ENCODE results near the gene FLG.
"Not testable (repeated sequence)": the region's sequence is repeated elsewhere in the genome, so short reads cannot be mapped to it uniquely, and the experiment has no call there.

DNA sequence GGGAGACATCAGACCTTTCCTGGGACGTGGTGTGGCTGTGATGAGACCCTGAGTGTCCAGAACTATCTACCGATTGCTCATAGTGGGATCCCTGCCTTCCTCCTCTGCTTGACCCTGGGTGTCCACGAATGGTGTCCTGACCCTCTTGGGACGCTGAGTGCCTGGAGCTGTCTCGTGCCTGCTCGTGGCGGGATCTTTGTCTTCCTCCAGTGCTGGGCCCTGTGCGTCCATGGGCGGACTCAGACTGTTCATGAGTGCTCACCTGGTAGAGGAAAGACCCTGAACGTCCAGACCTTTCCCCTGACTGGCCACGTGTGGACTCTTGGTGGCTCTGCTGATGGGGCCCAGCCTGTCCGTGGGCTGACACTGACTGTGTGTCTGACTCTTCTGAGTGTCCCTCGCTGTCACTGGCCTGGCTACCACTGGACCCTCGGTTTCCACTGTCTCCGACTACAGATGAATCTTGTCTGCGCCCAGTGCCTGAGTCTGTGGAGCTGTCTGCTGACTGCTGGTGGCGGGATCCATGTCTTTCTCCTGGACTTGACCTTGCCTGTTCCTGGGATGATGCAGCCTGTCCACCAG, 15.6 kb downstream of the FLG start:
- TF ChIP-seq, protein P1, sequence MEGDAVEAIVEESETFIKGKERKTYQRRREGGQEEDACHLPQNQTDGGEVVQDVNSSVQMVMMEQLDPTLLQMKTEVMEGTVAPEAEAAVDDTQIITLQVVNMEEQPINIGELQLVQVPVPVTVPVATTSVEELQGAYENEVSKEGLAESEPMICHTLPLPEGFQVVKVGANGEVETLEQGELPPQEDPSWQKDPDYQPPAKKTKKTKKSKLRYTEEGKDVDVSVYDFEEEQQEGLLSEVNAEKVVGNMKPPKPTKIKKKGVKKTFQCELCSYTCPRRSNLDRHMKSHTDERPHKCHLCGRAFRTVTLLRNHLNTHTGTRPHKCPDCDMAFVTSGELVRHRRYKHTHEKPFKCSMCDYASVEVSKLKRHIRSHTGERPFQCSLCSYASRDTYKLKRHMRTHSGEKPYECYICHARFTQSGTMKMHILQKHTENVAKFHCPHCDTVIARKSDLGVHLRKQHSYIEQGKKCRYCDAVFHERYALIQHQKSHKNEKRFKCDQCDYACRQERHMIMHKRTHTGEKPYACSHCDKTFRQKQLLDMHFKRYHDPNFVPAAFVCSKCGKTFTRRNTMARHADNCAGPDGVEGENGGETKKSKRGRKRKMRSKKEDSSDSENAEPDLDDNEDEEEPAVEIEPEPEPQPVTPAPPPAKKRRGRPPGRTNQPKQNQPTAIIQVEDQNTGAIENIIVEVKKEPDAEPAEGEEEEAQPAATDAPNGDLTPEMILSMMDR (IDR thresholded peaks at IDR 0.05), result not testable (repeated sequence)
- not testable (repeated sequence) for TF ChIP-seq POLR2A (IDR thresholded peaks at IDR 0.05)

All from right lobe of liver (tissue), 4 donors.